Smooth muscle cell of the pulmonary artery (primary cell): ENCODE results near the gene MTRFR. TPM values are rescaled to one million over a fixed set of nuclear protein-coding genes. Genes with fewer than 3 reads are reported as not detected.

Source experiments
- total RNA-seq: library from RNA; depleted of rRNA; stranded (reverse); fragments of >200 nt; gene quantifications from 2 replicates; pipeline ENCODE4 v1.2.3, GENCODE V29; 2014

The MTRFR gene
- total RNA-seq: 8.3 and 8.4 TPM in 2 replicates

GRCh38 chr12:123232807-123233504 is at the start of gene MTRFR, which contains the start of gene MPHOSPH9:
Gene MTRFR (plus strand): TSS chr12:123233436. CDS start chr12:123253675, 20,239 bp downstream.
Gene MPHOSPH9 (minus strand): TSS chr12:123233141. CDS start chr12:123230364, 2,777 bp downstream.

Other genes with a start within 250 kb of the MTRFR start
- 5.0 and 6.5 TPM in 2 replicates for gene PITPNM2, start 82.3 kb upstream of the MTRFR start, total RNA-seq
- 21.7 and 29.6 TPM in 2 replicates for gene MPHOSPH9, start 295 bp upstream of the MTRFR start, total RNA-seq
- gene CDK2AP1, start 38.4 kb downstream of the MTRFR start, total RNA-seq: 160 and 161 TPM in 2 replicates
- gene SBNO1, start 131.4 kb downstream of the MTRFR start, total RNA-seq: 33.0 and 34.3 TPM in 2 replicates
- 40.9 and 49.0 TPM in 2 replicates for gene KMT5A, start 150.7 kb downstream of the MTRFR start, total RNA-seq
- 4.6 and 7.9 TPM in 2 replicates for gene RILPL2, start 203.2 kb downstream of the MTRFR start, total RNA-seq
- gene SNRNP35, start 224.7 kb downstream of the MTRFR start, total RNA-seq: 12.2 and 16.6 TPM in 2 replicates